ENCODE results near the gene CCL4. TPM values are rescaled to one million over a fixed set of nuclear protein-coding genes. Genes with fewer than 3 reads are reported as not detected.
"Not testable (repeated sequence)": the region's sequence is repeated elsewhere in the genome, so short reads cannot be mapped to it uniquely, and the experiment has no call there.

CCL4 gene
- total RNA-seq, 1 donor from 2014 or later = not detected

DNA sequence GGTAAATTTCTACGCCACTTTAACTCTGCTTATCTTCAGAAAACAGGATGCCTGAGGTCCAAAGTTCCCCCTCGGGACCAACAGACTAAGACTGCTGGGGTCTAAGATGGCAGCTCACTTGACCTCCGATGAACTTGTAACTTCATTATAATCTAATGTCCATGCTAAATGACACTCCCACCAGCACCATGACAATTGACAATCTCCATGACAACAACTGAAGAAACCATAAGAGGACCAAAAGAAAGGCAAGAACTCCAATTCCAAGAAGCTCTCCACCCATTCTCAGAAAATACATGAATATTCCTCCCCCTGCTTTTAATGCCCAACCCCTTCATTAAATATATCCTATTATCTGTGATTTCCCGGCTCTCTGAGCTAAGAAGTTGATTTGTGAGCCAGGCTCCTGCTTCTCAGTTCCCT, 7.5 kb downstream of the CCL4 start:
- H3K4me3 ChIP-seq = no peak overlapping the region
- TF ChIP-seq EZH2phosphoT487 (IDR thresholded peaks at IDR 0.05) (no peak), EZH2 (IDR thresholded peaks at IDR 0.05) (no peak)
- TF ChIP-seq, protein P1, sequence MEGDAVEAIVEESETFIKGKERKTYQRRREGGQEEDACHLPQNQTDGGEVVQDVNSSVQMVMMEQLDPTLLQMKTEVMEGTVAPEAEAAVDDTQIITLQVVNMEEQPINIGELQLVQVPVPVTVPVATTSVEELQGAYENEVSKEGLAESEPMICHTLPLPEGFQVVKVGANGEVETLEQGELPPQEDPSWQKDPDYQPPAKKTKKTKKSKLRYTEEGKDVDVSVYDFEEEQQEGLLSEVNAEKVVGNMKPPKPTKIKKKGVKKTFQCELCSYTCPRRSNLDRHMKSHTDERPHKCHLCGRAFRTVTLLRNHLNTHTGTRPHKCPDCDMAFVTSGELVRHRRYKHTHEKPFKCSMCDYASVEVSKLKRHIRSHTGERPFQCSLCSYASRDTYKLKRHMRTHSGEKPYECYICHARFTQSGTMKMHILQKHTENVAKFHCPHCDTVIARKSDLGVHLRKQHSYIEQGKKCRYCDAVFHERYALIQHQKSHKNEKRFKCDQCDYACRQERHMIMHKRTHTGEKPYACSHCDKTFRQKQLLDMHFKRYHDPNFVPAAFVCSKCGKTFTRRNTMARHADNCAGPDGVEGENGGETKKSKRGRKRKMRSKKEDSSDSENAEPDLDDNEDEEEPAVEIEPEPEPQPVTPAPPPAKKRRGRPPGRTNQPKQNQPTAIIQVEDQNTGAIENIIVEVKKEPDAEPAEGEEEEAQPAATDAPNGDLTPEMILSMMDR (IDR thresholded peaks at IDR 0.05) = no peak
- no peaks in the 10 kb centered on the region for H3K27me3 ChIP-seq
- no peak overlapping the region for H2AFZ ChIP-seq (replicated peaks)
- H3K9me3 ChIP-seq (ENCODE audit: low read depth) = no peaks in the 10 kb centered on the region
- H3K27ac ChIP-seq = no peak overlapping the region
- H3K36me3 ChIP-seq = no peaks in the 10 kb centered on the region
- Mint-ChIP-seq H3K27me3 (ENCODE audit: insufficient read depth, low read depth) (peaks cover 7% of the 10 kb centered on the region), H3K9me3 (peaks cover 10% of the 10 kb centered on the region), H3K36me3 (no peaks in the 10 kb centered on the region), H3K4me3 (no peak overlapping the region), H3K27ac (no peak overlapping the region), H3K4me1 (peaks cover 6% of the 10 kb centered on the region)
- no peaks in the 10 kb centered on the region for H4K20me1 ChIP-seq (ENCODE audit: low read depth)
- no peaks in the 10 kb centered on the region for H3K79me2 ChIP-seq (ENCODE audit: low read depth)
- no peak overlapping the region for H3K9ac ChIP-seq
- peaks cover 6% of the 10 kb centered on the region for H3K4me1 ChIP-seq
- H3K4me2 ChIP-seq = no peak overlapping the region
- H3F3A ChIP-seq (ENCODE audit: low read depth) = no peaks in the 10 kb centered on the region
- no peak for DNase-seq (ENCODE audit: low spot score)

DNA sequence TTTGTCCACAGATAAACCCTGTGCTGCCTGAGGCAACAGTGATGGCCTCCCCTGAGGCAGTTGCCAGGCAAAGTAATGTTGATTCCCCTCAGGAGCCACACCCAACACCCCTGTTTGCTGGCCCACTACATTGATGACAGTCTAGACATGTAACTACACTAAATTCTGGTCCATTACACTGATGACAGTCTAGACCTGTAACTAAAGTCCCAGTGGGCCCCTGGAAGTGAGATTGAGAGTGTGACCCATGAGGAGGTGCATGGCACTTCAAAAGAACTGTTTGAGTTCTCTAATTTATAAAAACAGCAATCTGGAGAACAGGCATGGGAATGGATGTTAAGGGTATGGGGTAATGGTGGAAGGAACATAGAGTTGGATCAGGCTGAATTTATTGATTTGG, 8.9 kb downstream of the CCL4 start:
- Histone ChIP-seq H3K9me3 (ENCODE audit: low read depth) (no peaks in the 10 kb centered on the region), H3K4me2 (no peak overlapping the region), H3K27ac (no peak overlapping the region), H2AFZ (replicated peaks) (no peak overlapping the region), H3F3A (ENCODE audit: low read depth) (no peaks in the 10 kb centered on the region), H3K79me2 (ENCODE audit: low read depth) (no peaks in the 10 kb centered on the region), H3K4me3 (no peak overlapping the region), H3K9ac (no peak overlapping the region), H3K27me3 (no peaks in the 10 kb centered on the region), H3K4me1 (peaks cover 8% of the 10 kb centered on the region), H3K36me3 (no peaks in the 10 kb centered on the region), H4K20me1 (ENCODE audit: low read depth) (no peaks in the 10 kb centered on the region)
- Mint-ChIP-seq H3K27me3 (ENCODE audit: insufficient read depth, low read depth) (peaks cover 5% of the 10 kb centered on the region), H3K27ac (no peak overlapping the region), H3K36me3 (no peaks in the 10 kb centered on the region), H3K9me3 (peaks cover 10% of the 10 kb centered on the region), H3K4me3 (no peak overlapping the region), H3K4me1 (peaks cover 6% of the 10 kb centered on the region)
- DNase-seq (ENCODE audit: low spot score) = no peak
- no peak for TF ChIP-seq EZH2 (IDR thresholded peaks at IDR 0.05)
- TF ChIP-seq EZH2phosphoT487 (IDR thresholded peaks at IDR 0.05) = no peak
- TF ChIP-seq, protein P1 (IDR thresholded peaks at IDR 0.05) = no peak

DNA sequence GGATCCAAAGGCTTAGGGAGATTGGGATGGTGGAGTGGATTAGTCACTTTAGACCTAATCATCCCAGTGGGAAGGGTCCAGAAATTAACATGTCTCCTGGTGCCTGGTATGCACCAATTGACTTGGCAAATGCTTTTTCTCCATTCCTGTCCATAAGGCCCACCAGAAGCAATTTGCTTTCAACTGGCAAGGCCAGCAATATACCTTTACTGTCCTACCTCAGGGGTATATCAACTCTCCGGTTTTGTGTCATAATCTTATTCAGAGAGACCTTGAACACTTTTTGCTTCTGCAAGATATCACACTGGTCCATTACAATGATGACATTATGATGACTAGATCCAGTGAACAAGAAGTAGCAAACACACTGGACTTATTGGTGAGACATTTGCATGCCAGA, 9.5 kb downstream of the CCL4 start:
- not testable (repeated sequence) for H3K36me3 Mint-ChIP-seq; H3K27me3 Mint-ChIP-seq (ENCODE audit: insufficient read depth, low read depth); H3K9me3 ChIP-seq (ENCODE audit: low read depth); DNase-seq (ENCODE audit: low spot score); H3K4me1 Mint-ChIP-seq; H3K4me2 ChIP-seq; H4K20me1 ChIP-seq (ENCODE audit: low read depth); H3K27ac Mint-ChIP-seq; H3F3A ChIP-seq (ENCODE audit: low read depth); H2AFZ ChIP-seq (replicated peaks); H3K9ac ChIP-seq; H3K4me3 ChIP-seq; H3K27me3 ChIP-seq; H3K27ac ChIP-seq; H3K79me2 ChIP-seq (ENCODE audit: low read depth); H3K36me3 ChIP-seq; H3K4me3 Mint-ChIP-seq
- H3K9me3 Mint-ChIP-seq = peaks cover 10% of the 10 kb centered on the region
- H3K4me1 ChIP-seq = peaks cover 14% of the 10 kb centered on the region

DNA sequence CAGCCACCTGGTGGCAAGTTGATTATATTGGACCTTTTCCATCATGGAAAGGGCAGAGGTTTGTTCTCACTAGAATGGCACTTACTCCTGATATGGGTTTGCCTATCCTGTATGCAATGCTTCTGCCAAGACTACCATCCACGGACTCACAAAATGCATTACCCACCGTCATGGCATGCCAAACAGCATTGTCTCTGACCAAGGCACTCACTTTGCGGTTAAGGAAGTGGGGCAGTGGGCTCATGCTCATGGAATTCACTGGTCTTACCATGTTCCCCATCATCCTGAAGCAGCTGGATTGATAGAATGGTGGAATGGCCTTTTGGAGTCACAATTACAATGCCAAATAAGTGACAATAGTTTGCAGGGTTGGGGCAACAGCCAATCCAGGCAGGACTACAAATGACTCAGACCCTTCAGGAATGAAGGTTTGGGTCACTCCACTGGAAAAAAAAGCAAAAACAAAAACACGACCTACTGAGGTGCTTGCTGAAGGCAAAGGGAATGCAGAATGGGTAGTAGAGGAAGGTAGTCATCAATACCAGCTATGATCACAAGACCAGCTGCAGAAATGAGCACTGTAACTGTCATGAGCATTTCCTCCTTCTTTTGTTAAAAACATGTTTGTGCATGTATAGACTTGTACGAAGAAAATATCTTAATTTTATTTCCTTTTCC, 11.5 kb downstream of the CCL4 start:
- peaks cover 10% of the 10 kb centered on the region for H3K9me3 Mint-ChIP-seq
- not testable (repeated sequence) for H3K27me3 ChIP-seq; H3K27me3 Mint-ChIP-seq (ENCODE audit: insufficient read depth, low read depth); H4K20me1 ChIP-seq (ENCODE audit: low read depth); H3K27ac ChIP-seq; DNase-seq (ENCODE audit: low spot score); H3K4me3 Mint-ChIP-seq; H3K4me3 ChIP-seq; H3K79me2 ChIP-seq (ENCODE audit: low read depth); H3K4me1 Mint-ChIP-seq; H3K36me3 Mint-ChIP-seq; H3K9ac ChIP-seq; H3K4me2 ChIP-seq; H3F3A ChIP-seq (ENCODE audit: low read depth); H3K36me3 ChIP-seq; H3K27ac Mint-ChIP-seq; H2AFZ ChIP-seq (replicated peaks); H3K9me3 ChIP-seq (ENCODE audit: low read depth)
- peaks cover 20% of the 10 kb centered on the region for H3K4me1 ChIP-seq

DNA sequence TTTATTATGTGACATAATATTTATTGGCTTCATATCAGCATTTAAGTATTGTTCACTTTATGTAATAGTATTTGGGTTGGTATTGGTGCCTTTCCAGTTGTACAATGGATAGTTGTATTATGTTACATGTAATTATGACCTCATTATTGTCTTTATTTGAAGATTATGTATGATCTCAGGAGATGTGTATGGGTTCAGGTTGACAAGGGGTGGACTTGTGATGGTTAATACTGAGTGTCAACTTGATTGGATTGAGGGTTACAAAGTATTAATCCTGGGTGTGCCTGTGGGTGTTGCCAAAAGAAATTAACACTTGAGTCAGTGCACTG, 12.0 kb downstream of the CCL4 start:
- not testable (repeated sequence) for H2AFZ ChIP-seq (replicated peaks); DNase-seq (ENCODE audit: low spot score); H3K27ac Mint-ChIP-seq; H3K79me2 ChIP-seq (ENCODE audit: low read depth); H3K36me3 Mint-ChIP-seq; H3K9me3 ChIP-seq (ENCODE audit: low read depth); H4K20me1 ChIP-seq (ENCODE audit: low read depth); H3K36me3 ChIP-seq; H3K27ac ChIP-seq; H3K4me2 ChIP-seq; H3K4me3 Mint-ChIP-seq; H3K4me3 ChIP-seq; H3K27me3 Mint-ChIP-seq (ENCODE audit: insufficient read depth, low read depth); H3K4me1 Mint-ChIP-seq; H3F3A ChIP-seq (ENCODE audit: low read depth); H3K9ac ChIP-seq; H3K27me3 ChIP-seq
- peaks cover 10% of the 10 kb centered on the region for H3K9me3 Mint-ChIP-seq
- H3K4me1 ChIP-seq = peaks cover 20% of the 10 kb centered on the region

Measured in neural progenitor cell (in vitro differentiated cells).